Stimulated activated CD4-positive, alpha-beta T cell treated with anti-CD3 and anti-CD28 coated beads, TNF-alpha, amount 100 ng/mL, for 4 hours (primary cell): ENCODE results near the gene VEGFC.

Experiments
- DNase-seq, 3 experiments: peaks; one replicate each; pipeline ENCODE4 v3.0.0-alpha.2; 2020; ENCODE audit warnings: low read depth in 3 of 3

VEGFC gene, protein sequence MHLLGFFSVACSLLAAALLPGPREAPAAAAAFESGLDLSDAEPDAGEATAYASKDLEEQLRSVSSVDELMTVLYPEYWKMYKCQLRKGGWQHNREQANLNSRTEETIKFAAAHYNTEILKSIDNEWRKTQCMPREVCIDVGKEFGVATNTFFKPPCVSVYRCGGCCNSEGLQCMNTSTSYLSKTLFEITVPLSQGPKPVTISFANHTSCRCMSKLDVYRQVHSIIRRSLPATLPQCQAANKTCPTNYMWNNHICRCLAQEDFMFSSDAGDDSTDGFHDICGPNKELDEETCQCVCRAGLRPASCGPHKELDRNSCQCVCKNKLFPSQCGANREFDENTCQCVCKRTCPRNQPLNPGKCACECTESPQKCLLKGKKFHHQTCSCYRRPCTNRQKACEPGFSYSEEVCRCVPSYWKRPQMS

GRCh38 chr4:176792326-176793059 is at the start of gene VEGFC:
TSS of gene VEGFC (minus strand) at chr4:176792922. CDS start at chr4:176792311, 611 bp downstream.
- DNase-seq, result no peak

DNA sequence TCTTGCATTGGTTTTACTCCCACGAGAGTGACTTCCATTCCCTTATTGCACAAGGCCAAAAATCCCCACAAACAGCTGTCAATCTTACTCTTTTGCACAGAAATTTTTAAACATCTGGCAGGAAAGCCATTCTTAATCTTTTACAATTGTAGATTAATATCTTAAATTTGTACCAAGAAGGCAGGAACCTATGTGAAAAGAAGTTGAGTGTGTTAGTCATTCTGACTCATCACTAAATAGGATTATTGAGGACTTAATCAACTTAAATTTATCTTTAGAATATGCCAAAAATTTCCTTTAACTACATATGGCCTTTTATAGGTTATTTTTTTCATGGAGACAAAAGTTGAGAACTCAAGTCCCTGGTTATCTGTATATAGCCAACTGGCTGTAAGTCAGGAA is 49.0 kb upstream of the VEGFC start:
- no peak for DNase-seq

DNA sequence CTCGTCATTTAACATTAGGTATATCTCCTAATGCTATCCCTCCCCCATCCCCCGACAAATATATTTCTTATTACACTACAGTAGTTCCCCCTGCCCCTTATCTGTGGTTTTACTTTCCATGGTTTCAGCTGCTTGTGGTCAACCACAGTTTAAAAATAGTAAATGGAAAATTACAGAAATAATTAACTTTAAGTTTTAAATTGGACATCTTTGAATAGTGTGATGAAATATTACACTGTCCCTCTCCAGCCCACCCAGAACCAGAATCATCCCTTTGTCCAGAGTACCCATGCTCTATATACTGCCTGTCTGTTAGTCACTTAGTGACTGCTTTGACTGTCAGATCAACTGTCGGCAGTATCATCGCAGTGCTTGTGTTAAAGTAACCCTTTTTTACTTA is 47.4 kb upstream of the VEGFC start:
- no peak for DNase-seq

DNA sequence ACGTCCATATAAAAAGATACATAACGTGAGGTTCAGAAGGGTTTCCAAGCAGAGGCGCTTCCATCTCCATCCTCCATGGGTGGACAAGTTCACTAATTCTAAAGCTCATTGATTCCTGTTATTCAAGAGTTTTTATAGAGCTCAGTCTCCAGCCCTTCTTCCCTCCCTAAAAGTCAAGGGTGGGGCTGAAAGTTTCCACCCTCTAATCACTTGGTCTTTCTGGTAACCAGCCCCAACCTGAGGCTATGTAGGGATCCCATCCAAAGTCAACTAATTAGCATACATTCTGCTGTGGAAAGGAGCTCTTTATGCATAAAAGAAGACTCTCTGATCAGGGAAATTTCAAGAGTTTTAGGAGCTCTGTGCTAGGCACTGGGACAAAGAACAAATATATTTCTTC is 46.9 kb upstream of the VEGFC start:
- no peak for DNase-seq

DNA sequence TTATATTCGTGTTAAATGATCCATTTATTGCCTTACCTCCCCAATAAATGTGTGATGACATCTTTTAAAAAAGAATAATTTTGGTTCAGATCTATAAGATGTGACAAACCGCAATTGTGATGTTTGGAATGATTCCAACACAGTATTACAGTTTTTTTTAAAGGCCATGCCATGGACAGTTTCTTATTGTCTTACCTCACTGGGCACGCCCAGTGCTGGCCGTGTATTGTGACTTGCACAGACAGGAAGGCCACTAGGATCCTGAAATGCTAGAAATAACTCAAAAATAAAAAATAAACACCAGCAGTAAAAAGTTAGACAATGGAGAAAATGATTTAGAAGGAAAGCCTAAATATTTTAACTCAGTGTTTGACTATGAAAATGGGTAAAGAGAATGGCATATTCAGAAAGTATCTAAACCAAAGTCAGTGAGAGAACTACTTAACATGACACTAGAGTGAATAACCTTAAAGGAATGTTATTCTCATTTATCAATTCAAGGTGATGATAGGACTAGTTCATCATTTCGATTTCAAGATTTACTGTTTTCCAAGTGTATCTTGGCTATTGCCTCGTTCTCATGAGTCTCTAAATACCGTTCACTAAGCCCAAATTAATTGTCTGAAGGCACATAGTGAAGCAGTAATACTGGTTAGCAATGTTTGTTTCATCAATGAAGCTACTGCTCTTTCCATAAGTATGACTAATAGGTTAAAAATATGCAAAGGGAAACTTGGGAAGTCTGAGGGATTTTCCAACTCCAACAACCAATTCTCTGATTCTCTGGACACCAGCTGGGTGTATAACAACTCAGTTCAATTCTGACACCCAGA is 46.1 kb upstream of the VEGFC start:
- DNase-seq, result no peak

DNA sequence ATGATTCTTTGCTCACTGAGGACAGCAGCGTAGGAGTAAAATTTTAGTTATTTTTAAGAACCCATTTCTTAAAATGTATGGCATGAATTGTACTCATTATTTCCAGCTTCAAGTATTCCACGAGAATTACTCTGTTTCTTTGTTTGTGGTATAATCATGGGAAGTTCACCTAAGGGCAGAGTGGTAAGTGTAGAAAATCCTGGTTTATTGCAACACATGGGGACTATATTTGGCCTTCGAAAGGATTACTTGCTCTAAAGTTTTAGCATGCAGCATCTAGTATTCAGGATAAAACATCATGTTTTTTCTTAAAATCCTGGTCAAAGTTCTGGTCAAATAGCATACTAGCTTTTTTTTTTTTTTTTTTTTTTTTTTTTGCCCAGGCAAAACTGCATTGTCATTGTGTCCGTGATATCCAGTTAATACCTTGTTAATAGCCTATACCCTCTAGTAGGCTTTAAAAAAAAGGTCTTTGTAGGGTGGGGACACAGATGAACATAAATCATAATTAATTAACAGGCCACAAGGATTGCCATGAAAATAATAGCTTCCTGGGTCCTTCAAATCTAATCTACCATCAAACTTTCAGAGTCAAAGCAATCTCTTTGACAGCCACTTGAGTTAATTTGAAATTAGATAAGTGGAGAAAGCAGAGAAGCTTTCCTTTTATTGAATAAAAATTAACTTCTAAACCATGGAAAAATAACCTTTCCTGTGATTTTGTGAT is 44.6 kb upstream of the VEGFC start:
- DNase-seq, result no peak

DNA sequence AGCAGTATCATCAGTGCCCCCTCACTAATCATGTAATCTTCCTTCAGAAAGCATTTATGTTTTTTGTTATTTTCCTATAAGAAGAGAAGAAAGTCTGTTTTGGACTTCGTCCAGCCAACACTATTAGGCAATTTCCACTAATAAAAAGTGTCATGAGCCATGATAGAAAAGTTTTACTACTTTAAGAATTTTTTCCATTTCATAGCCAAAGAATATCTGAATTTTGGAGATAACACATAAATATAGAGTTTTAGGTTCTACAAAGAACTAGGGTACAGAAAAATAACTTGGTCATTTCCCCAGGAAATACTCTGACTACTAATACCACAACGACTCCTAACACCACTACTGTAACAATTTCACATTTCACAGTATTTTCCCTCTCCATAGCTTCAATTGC is 41.8 kb upstream of the VEGFC start:
- no peak for DNase-seq

DNA sequence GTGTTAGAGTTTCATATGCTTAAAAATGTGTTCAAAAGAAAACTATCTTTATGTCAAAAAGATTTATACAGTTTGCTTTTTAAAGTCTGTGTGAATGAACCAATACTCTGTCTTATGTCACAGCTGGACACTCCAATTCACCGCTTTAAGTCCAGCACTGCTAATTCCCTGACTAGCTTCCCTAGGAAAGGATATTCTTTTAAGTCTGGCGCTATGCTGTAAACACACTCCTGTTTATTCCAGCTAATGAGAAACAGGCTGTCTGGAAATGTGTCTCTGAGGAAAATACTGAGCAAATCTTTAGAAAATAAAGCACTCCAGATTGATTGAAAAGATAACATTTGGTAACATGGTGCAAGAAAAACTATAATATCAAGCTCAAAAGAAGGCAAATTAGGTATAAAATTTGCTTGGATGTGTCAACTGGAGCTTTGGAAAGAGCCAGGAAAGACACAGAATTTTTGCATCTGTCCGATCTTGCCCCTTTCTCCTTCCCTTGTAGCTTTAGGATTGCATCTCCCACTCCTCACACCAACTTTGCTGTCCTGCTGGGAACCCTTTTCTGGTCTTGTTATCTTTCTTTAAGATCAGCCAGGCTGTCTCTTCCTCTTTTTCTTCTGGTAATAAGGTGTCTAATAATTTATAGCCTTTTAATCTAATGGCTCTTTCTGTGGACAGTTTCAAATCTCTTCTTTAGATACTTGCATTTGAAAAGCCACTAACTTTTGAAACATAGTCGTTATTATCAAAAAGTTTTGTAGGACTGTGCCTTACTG is 40.9 kb upstream of the VEGFC start:
- DNase-seq, result no peak

GRCh38 chr4:176830971-176831370 is 38.2 kb upstream of the VEGFC start:
- DNase-seq, result no peak

- DNase-seq, result no peak
Observed at GRCh38 chr4:176825586-176825985, 32.9 kb upstream of the VEGFC start.

GRCh38 chr4:176824645-176825366 is 32.1 kb upstream of the VEGFC start:
- DNase-seq, result no peak

- no peak for DNase-seq
Observed at GRCh38 chr4:176818531-176818930, 25.8 kb upstream of the VEGFC start.

- no peak for DNase-seq
Observed at GRCh38 chr4:176817204-176817603, 24.5 kb upstream of the VEGFC start.

GRCh38 chr4:176814770-176815169 is 22.0 kb upstream of the VEGFC start:
- no peak for DNase-seq

DNA sequence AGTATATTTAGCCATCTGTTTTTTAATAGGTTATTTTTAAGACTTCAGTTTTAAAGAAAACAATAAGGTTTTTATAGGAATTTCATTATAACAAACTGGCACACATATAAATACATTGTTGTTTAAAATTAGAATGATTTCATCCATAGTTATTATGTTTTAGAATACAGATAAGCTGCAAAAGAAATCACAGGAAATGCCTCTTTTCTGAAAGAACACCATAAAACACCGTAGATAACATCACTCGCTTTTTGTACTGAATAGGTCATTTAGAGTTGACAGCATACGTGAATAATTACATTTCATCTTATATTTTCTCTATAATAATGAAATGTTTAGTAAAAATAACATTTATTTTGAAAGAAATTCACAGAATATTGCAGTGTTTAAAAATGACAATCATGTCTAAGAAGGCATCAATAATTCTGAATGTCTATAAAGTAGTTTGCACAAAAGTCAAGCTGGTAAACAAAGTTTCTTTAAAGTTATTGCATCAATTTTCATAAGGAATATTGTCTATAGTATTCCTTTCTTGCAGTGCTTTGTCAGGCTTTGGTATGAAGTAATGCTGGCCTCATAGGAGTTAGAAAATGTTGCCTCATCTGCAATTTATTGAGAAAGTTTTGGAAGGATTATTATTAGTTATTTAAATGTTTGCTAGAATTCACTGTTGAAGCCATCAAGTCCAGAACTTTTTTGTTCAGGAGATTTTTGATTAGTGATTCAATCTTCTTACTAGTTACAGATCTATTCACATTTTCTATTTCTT is 17.9 kb upstream of the VEGFC start:
- DNase-seq, result no peak

- no peak for DNase-seq
Observed at GRCh38 chr4:176806778-176807375, 14.2 kb upstream of the VEGFC start.

DNA sequence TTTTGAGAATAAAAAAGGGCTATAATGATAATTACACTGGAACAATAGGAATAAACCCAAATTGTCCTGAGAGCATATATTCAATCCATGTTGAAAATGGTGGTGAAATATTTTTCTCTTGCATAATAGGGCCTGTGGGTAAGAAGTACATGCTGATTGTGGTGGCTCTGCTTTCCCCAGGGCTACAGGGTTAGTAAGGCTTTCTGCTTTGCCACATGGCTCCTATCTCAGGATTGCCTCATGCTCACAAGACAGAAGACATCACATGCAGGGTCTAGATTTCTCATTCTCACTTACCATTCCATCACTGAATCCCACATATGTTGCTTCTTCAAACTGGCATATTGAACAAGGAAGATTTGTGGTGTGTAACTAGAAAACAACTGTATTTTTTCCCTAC is 12.4 kb upstream of the VEGFC start:
- no peak for DNase-seq

GRCh38 chr4:176800891-176801534 is 8.3 kb upstream of the VEGFC start:
- no peak for DNase-seq
